Hepatocyte (in vitro differentiated cells): Measurements from ENCODE around the gene XXYLT1. TPM values are rescaled to one million over a fixed set of nuclear protein-coding genes. Genes with fewer than 3 reads are reported as not detected.

Experiments used
- DNase-seq: peaks from one replicate; pipeline ENCODE4 v3.0.0-alpha.2; 2016; ENCODE audit warnings: low spot score
- H2AFZ ChIP-seq: fragments of 200-600 bp; sonication (generic); 2 replicates; pipeline ENCODE4 v1.6.0; 2016; ENCODE audit warnings: antibody characterized with exemption, mild to moderate bottlenecking
- H3K27ac ChIP-seq: fragments of 200-600 bp; sonication (generic); 2 replicates; pipeline ENCODE4 v1.5.1; 2016; ENCODE audit warnings: mild to moderate bottlenecking
- H3K27me3 ChIP-seq: fragments of 200-600 bp; sonication (generic); 2 replicates; pipeline ENCODE4 v1.6.1; 2016
- H3K36me3 ChIP-seq: fragments of 200-600 bp; sonication (generic); replicated peaks from 2 replicates; pipeline ENCODE4 v1.5.1; 2016; ENCODE audit warnings: low read depth; ENCODE audit not compliant: insufficient read depth
- H3K4me1 ChIP-seq: fragments of 200-600 bp; sonication (generic); 2 replicates; pipeline ENCODE4 v1.5.1; 2016; ENCODE audit warnings: mild to moderate bottlenecking, moderate library complexity; ENCODE audit not compliant: insufficient read depth
- H3K4me2 ChIP-seq: fragments of 200-600 bp; sonication (generic); 2 replicates; pipeline ENCODE4 v1.6.0; 2016
- H3K4me3 ChIP-seq: fragments of 200-600 bp; sonication (generic); 2 replicates; pipeline ENCODE4 v1.5.1; 2016; ENCODE audit warnings: mild to moderate bottlenecking
- H3K79me2 ChIP-seq: fragments of 200-600 bp; sonication (generic); 2 replicates; pipeline ENCODE4 v1.6.0; 2017; ENCODE audit warnings: mild to moderate bottlenecking
- H3K9me2 ChIP-seq: fragments of 200-600 bp; sonication (generic); replicated peaks from 2 replicates; pipeline ENCODE4 v1.6.0; 2017; ENCODE audit warnings: mild to moderate bottlenecking; ENCODE audit not compliant: insufficient read depth
- H3K9me3 ChIP-seq: fragments of 200-600 bp; sonication (generic); 2 replicates; pipeline ENCODE4 v1.5.1; 2016; ENCODE audit warnings: low read depth, mild to moderate bottlenecking
- H4K20me1 ChIP-seq: fragments of 200-600 bp; sonication (generic); 2 replicates; pipeline ENCODE4 v1.6.0; 2016; ENCODE audit warnings: mild to moderate bottlenecking; ENCODE audit not compliant: insufficient read depth, poor library complexity, severe bottlenecking
- EZH2 ChIP-seq: fragments of 200-600 bp; sonication (generic); IDR thresholded peaks from 2 replicates; pipeline ENCODE4 v1.6.1; 2016; ENCODE audit warnings: antibody characterized with exemption, mild to moderate bottlenecking, borderline replicate concordance
- EZH2phosphoT487 ChIP-seq: fragments of 200-600 bp; sonication (generic); IDR thresholded peaks from one replicate; pipeline ENCODE4 v1.6.1; 2018; ENCODE audit warnings: antibody characterized with exemption, mild to moderate bottlenecking, low read depth, moderate library complexity; ENCODE audit not compliant: unreplicated experiment, severe bottlenecking
- WGBS: methylation state at CpG from one replicate; pipeline ENCODE4 v1.1.6; 2016; ENCODE audit warnings: low lambda C conversion rate; ENCODE audit errors: missing lambda C conversion rate; 5-methylcytosine and 5-hydroxymethylcytosine counted together
- polyA plus RNA-seq: library from polyadenylated mRNA; unstranded; fragments of >200 nt; fragmentation: Nextera tagmentation; extraction: Ambion mirVana; gene quantifications from 2 replicates; pipeline ENCODE4 v1.2.1, GENCODE V29; 2016
- total RNA-seq: library from RNA; depleted of rRNA; stranded (reverse); fragments of >200 nt; gene quantifications from 2 replicates; pipeline ENCODE4 v1.2.3, GENCODE V29; 2014
- TF ChIP-seq, protein P1 (sequence below): fragments of 200-600 bp; sonication (generic); IDR thresholded peaks from 2 replicates; pipeline ENCODE4 v1.5.1; 2016; ENCODE audit warnings: antibody characterized with exemption, mild to moderate bottlenecking; ENCODE audit not compliant: poor library complexity

The XXYLT1 gene
- total and polyA plus RNA-seq, 2 experiments from 2014 or later, result 20.9 to 25.6 TPM

DNA sequence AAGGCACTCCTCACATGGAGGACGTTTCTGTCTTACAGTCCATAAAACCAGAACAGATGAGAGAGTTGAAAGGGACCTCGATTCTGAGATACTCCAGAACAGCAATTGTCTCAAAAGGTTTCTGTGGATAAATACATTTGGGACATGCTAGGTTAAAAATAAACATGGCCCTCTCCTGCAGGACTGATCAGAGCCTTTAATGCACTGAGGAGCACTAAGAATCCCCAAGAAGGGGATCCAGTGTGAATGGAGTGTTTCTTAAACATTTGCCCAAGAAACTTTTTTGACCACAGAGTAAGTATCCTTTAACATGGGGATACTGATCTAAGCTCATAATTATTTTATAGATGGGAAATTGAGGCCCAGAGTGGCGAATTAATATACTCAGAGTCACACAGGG, 223.4 kb downstream of the XXYLT1 start:
- Histone ChIP-seq H3K4me3 (no peak overlapping the region), H3K27me3 (no peaks in the 10 kb centered on the region), H3K79me2 (no peaks in the 10 kb centered on the region), H3K4me2 (no peak overlapping the region), H3K36me3 (no peaks in the 10 kb centered on the region), H4K20me1 (no peaks in the 10 kb centered on the region), H3K27ac (no peak overlapping the region), H3K4me1 (no peaks in the 10 kb centered on the region), H3K9me2 (no peaks in the 10 kb centered on the region), H2AFZ (no peak overlapping the region), H3K9me3 (no peaks in the 10 kb centered on the region)
- no peak for DNase-seq
- TF ChIP-seq, protein P1, sequence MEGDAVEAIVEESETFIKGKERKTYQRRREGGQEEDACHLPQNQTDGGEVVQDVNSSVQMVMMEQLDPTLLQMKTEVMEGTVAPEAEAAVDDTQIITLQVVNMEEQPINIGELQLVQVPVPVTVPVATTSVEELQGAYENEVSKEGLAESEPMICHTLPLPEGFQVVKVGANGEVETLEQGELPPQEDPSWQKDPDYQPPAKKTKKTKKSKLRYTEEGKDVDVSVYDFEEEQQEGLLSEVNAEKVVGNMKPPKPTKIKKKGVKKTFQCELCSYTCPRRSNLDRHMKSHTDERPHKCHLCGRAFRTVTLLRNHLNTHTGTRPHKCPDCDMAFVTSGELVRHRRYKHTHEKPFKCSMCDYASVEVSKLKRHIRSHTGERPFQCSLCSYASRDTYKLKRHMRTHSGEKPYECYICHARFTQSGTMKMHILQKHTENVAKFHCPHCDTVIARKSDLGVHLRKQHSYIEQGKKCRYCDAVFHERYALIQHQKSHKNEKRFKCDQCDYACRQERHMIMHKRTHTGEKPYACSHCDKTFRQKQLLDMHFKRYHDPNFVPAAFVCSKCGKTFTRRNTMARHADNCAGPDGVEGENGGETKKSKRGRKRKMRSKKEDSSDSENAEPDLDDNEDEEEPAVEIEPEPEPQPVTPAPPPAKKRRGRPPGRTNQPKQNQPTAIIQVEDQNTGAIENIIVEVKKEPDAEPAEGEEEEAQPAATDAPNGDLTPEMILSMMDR, result no peak
- TF ChIP-seq EZH2phosphoT487, result no peak
- no peak for TF ChIP-seq EZH2
- WGBS, result 65% methylated on average over 3 of the region's 3 CpGs

- Histone ChIP-seq H3K9me2 (no peaks in the 10 kb centered on the region), H3K4me2 (no peak overlapping the region), H3K36me3 (no peaks in the 10 kb centered on the region), H3K4me3 (no peak overlapping the region), H3K27me3 (no peaks in the 10 kb centered on the region), H3K9me3 (no peaks in the 10 kb centered on the region), H4K20me1 (no peaks in the 10 kb centered on the region), H3K27ac (no peak overlapping the region), H3K79me2 (no peaks in the 10 kb centered on the region), H3K4me1 (no peaks in the 10 kb centered on the region), H2AFZ (no peak overlapping the region)
- DNase-seq, result no peak
- TF ChIP-seq EZH2 (no peak), EZH2phosphoT487 (no peak)
- TF ChIP-seq, protein P1, result no peak
- 84% methylated on average over 6 of the region's 6 CpGs for WGBS
Observed at GRCh38 chr3:195046441-195046840, 224.5 kb downstream of the XXYLT1 start.

DNA sequence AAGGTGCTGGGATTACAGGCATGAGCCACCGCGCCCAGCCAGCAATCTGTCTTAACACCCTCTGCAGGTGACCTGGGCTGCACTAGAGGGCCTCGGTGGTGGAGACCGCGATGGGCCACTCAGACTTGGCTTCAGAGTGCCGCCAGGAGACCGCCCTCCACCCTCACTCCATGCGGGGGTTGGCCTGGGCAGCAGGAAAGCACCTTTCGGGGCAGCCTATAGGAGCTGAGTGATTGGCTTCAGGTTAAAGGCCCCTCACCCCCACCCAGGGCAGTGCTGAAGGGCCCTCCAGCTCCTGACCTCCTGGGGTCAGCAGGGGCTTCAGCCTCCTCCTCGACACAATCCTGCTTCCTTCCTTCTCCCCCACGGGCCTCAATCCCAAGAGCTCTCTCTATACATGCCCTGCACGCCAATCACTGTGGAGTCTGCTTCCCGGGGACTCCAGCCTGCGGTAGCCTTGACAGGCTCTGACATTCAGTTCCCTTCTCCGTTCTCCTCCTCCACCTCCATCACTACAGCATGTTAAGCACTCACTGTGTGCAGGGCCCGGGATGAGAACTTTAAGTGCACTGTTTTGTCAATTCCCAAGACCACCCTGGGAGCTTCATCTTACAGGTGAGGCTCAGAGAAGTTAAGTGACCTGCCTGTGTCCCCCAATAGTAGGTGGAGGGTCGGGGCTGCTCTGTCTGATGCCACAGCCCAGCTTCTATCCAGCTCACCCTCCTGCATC, 225.3 kb downstream of the XXYLT1 start:
- 88% methylated on average over 16 of the region's 17 CpGs for WGBS
- H4K20me1 ChIP-seq, result no peaks in the 10 kb centered on the region
- no peaks in the 10 kb centered on the region for H3K79me2 ChIP-seq
- H2AFZ ChIP-seq, result no peak overlapping the region
- no peak overlapping the region for H3K27ac ChIP-seq
- no peak overlapping the region for H3K4me2 ChIP-seq
- TF ChIP-seq, protein P1, result no peak
- TF ChIP-seq EZH2phosphoT487, result no peak
- H3K36me3 ChIP-seq, result no peaks in the 10 kb centered on the region
- no peaks in the 10 kb centered on the region for H3K4me1 ChIP-seq
- no peaks in the 10 kb centered on the region for H3K9me2 ChIP-seq
- H3K27me3 ChIP-seq, result no peaks in the 10 kb centered on the region
- no peak for DNase-seq
- H3K4me3 ChIP-seq, result no peak overlapping the region
- no peaks in the 10 kb centered on the region for H3K9me3 ChIP-seq
